Breast epithelium (tissue), 3 donors: ENCODE measurements around the gene OR2AG2.

Experiments used
- POLR2A ChIP-seq: fragments of 450-650 bp; IDR thresholded peaks from one replicate; pipeline ENCODE4 v1.6.1; 2016; ENCODE audit warnings: antibody characterized with exemption, mild to moderate bottlenecking, moderate library complexity
- POLR2AphosphoS5 ChIP-seq, 3 donors: sonication (generic); formaldehyde crosslinking; IDR thresholded peaks; one replicate each; pipeline ENCODE4 v1.6.1; 2017; ENCODE audit warnings: antibody characterized with exemption in 3 of 3

DNA sequence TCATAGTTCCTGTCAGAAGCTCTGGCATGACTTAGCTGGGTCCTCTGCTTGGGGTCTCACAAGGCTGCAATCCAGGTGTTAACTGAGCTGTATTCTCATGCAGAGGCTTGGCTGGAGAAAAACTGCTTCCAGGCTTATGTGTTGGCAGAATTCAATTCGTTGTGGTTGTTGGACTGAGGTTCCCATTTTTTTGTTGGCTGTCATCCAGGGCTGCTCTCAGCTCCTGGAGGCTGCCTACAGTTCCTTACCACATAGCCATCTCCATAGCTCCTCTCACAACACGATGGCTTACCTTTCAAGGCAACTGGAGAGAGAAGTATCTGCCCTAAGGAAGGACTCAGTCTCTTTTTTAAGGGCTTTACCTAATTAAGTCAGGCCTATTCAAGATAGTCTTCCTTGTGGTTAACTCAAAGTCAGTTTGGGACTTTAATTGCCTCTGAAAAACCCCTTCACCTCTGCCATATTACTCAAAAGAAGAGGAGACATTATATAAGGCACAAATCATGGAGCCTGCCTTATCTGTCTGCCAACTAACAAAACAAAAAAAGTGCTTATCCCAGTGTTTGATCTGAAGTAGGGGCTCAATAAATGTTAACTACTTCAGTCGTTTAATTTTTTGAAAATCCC, 35.2 kb downstream of the OR2AG2 start:
- TF ChIP-seq POLR2A (no peak), POLR2AphosphoS5 (IDR thresholded peaks at IDR 0.05) (no peak)
